GM23338 (cell line): ENCODE results near the gene ALDH1L2. TPM values are rescaled to one million over a fixed set of nuclear protein-coding genes. Genes with fewer than 3 reads are reported as not detected.

ENCODE experiments used
- ATAC-seq: fragments of 200-7000 bp; cut with Tn5 transposase; 3 replicates; pipeline ENCODE4 v1.9.1; 2020
- DNase-seq: peaks from one replicate; pipeline ENCODE4 v3.0.0-alpha.2; 2015; ENCODE audit warnings: low spot score
- H2AFZ ChIP-seq: fragments of 200-600 bp; sonication (generic); 2 replicates; pipeline ENCODE4 v1.8.0; 2016; ENCODE audit warnings: antibody characterized with exemption, mild to moderate bottlenecking, moderate library complexity
- H3F3A ChIP-seq: fragments of 200-600 bp; sonication (generic); replicated peaks from 2 replicates; pipeline ENCODE4 v1.8.0; 2017; ENCODE audit warnings: antibody characterized with exemption, mixed run types, low read depth
- H3K27ac ChIP-seq: fragments of 200-600 bp; sonication (generic); 2 replicates; pipeline ENCODE4 v1.6.1; 2016; ENCODE audit warnings: low read depth
- H3K27me3 ChIP-seq: fragments of 200-600 bp; sonication (generic); 2 replicates; pipeline ENCODE4 v1.8.0; 2016; ENCODE audit warnings: mild to moderate bottlenecking, mixed run types, moderate library complexity; ENCODE audit not compliant: insufficient read depth
- H3K36me3 ChIP-seq: fragments of 200-600 bp; sonication (generic); 2 replicates; pipeline ENCODE4 v1.8.0; 2016; ENCODE audit warnings: mild to moderate bottlenecking; ENCODE audit not compliant: insufficient read depth
- H3K4me1 ChIP-seq: fragments of 200-600 bp; sonication (generic); 2 replicates; pipeline ENCODE4 v1.8.0; 2016; ENCODE audit warnings: mild to moderate bottlenecking, moderate library complexity; ENCODE audit not compliant: insufficient read depth
- H3K4me2 ChIP-seq: fragments of 200-600 bp; sonication (generic); 2 replicates; pipeline ENCODE4 v1.7.1; 2017; ENCODE audit warnings: mixed run types
- H3K4me3 ChIP-seq: fragments of 200-600 bp; sonication (generic); 2 replicates; pipeline ENCODE4 v1.6.1; 2016; ENCODE audit warnings: mixed run types
- H3K79me2 ChIP-seq: fragments of 200-600 bp; sonication (generic); replicated peaks from 2 replicates; pipeline ENCODE4 v1.8.0; 2017; ENCODE audit warnings: mild to moderate bottlenecking; ENCODE audit not compliant: insufficient read depth
- H3K9me2 ChIP-seq: fragments of 200-600 bp; sonication (generic); 2 replicates; pipeline ENCODE4 v1.8.0; 2017; ENCODE audit not compliant: insufficient read depth
- H4K20me1 ChIP-seq: fragments of 200-600 bp; sonication (generic); replicated peaks from 2 replicates; pipeline ENCODE4 v1.8.0; 2017; ENCODE audit warnings: mild to moderate bottlenecking; ENCODE audit not compliant: insufficient read depth
- H3K27ac Mint-ChIP-seq: 2 replicates; pipeline ENCODE4 v1.8.0; 2020; ENCODE audit warnings: inconsistent platforms, mild to moderate bottlenecking, moderate library complexity, mixed read lengths
- H3K27me3 Mint-ChIP-seq: 3 replicates; pipeline ENCODE4 v1.8.0; 2022; ENCODE audit warnings: low read depth, mild to moderate bottlenecking, moderate library complexity, mixed read lengths, inconsistent platforms; ENCODE audit not compliant: insufficient read depth, poor library complexity
- H3K36me3 Mint-ChIP-seq: 3 replicates; pipeline ENCODE4 v1.8.0; 2021; ENCODE audit warnings: low read depth, mild to moderate bottlenecking, inconsistent platforms, moderate library complexity, mixed read lengths
- H3K4me1 Mint-ChIP-seq: 3 replicates; pipeline ENCODE4 v1.8.0; 2020; ENCODE audit warnings: mild to moderate bottlenecking, inconsistent platforms, mixed read lengths
- H3K4me3 Mint-ChIP-seq: 3 replicates; pipeline ENCODE4 v1.8.0; 2021; ENCODE audit warnings: moderate library complexity, mild to moderate bottlenecking, inconsistent platforms, mixed read lengths
- H3K9me3 Mint-ChIP-seq: 3 replicates; pipeline ENCODE4 v1.8.0; 2020; ENCODE audit warnings: moderate library complexity, mild to moderate bottlenecking, inconsistent platforms, mixed read lengths
- CREB1 ChIP-seq: fragments of 250-450 bp; sonication (Bioruptor Pico); IDR thresholded peaks from 2 replicates; pipeline ENCODE4 v1.5.0; 2020; ENCODE audit warnings: low read depth, mild to moderate bottlenecking, moderate library complexity
- ETS1 ChIP-seq: IDR thresholded peaks from 2 replicates; pipeline ENCODE4 v1.6.1; 2016; ENCODE audit warnings: antibody characterized with exemption
- EZH2phosphoT487 ChIP-seq: fragments of 200-600 bp; sonication (generic); IDR thresholded peaks from one replicate; pipeline ENCODE4 v1.8.1; 2018; ENCODE audit warnings: antibody characterized with exemption; ENCODE audit not compliant: unreplicated experiment
- JUNB ChIP-seq: IDR thresholded peaks from one replicate; pipeline ENCODE4 v1.6.1; 2016; ENCODE audit warnings: antibody characterized with exemption; ENCODE audit not compliant: unreplicated experiment
- NANOG ChIP-seq: IDR thresholded peaks from 2 replicates; pipeline ENCODE4 v1.6.1; 2016; ENCODE audit warnings: antibody characterized with exemption, borderline replicate concordance
- POLR2AphosphoS5 ChIP-seq: IDR thresholded peaks from 2 replicates; pipeline ENCODE4 v1.6.1; 2016; ENCODE audit warnings: antibody characterized with exemption, low read depth
- STAT1 ChIP-seq: IDR thresholded peaks from one replicate; pipeline ENCODE4 v1.6.1; 2016; ENCODE audit warnings: antibody characterized with exemption; ENCODE audit not compliant: unreplicated experiment
- polyA plus RNA-seq: library from polyadenylated mRNA; unstranded; fragments of >200 nt; fragmentation: Nextera tagmentation; extraction: Ambion mirVana; gene quantifications from 2 replicates; pipeline ENCODE4 v1.2.1, GENCODE V29; 2016
- total RNA-seq: library from RNA; depleted of rRNA; stranded (reverse); fragments of >200 nt; shearing (Covaris generic); gene quantifications from 2 replicates; pipeline ENCODE4 v1.2.3, GENCODE V29; 2014
- TF ChIP-seq, protein P1 (sequence below): IDR thresholded peaks from one replicate; pipeline ENCODE4 v1.6.1; 2018; ENCODE audit warnings: antibody characterized with exemption; ENCODE audit not compliant: unreplicated experiment
- TF ChIP-seq, protein P2 (sequence below): fragments of 250-450 bp; sonication (Bioruptor Pico); IDR thresholded peaks from 2 replicates; pipeline ENCODE4 v1.5.0; 2020; ENCODE audit warnings: mild to moderate bottlenecking, moderate library complexity

The ALDH1L2 gene
- total and polyA plus RNA-seq, 2 experiments from 2014 or later, result 5.8 to 9.1 TPM

- TF ChIP-seq ETS1, result no peak
- TF ChIP-seq JUNB, result no peak
- no peak for TF ChIP-seq CREB1 (CRISPR knock-in tag)
- TF ChIP-seq EZH2phosphoT487, result no peak
- TF ChIP-seq, protein P1, sequence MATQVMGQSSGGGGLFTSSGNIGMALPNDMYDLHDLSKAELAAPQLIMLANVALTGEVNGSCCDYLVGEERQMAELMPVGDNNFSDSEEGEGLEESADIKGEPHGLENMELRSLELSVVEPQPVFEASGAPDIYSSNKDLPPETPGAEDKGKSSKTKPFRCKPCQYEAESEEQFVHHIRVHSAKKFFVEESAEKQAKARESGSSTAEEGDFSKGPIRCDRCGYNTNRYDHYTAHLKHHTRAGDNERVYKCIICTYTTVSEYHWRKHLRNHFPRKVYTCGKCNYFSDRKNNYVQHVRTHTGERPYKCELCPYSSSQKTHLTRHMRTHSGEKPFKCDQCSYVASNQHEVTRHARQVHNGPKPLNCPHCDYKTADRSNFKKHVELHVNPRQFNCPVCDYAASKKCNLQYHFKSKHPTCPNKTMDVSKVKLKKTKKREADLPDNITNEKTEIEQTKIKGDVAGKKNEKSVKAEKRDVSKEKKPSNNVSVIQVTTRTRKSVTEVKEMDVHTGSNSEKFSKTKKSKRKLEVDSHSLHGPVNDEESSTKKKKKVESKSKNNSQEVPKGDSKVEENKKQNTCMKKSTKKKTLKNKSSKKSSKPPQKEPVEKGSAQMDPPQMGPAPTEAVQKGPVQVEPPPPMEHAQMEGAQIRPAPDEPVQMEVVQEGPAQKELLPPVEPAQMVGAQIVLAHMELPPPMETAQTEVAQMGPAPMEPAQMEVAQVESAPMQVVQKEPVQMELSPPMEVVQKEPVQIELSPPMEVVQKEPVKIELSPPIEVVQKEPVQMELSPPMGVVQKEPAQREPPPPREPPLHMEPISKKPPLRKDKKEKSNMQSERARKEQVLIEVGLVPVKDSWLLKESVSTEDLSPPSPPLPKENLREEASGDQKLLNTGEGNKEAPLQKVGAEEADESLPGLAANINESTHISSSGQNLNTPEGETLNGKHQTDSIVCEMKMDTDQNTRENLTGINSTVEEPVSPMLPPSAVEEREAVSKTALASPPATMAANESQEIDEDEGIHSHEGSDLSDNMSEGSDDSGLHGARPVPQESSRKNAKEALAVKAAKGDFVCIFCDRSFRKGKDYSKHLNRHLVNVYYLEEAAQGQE, result no peak
- no peak for TF ChIP-seq POLR2AphosphoS5
Measured at GRCh38 chr12:104975587-104976343, 108.5 kb downstream of the ALDH1L2 start (continued).

GRCh38 chr12:104974626-104975290 lies 109.5 kb downstream of the ALDH1L2 start:
- Histone ChIP-seq H3F3A (no peaks in the 10 kb centered on the region), H3K9me2 (no peaks in the 10 kb centered on the region), H3K4me1 (no peaks in the 10 kb centered on the region), H2AFZ (no peak overlapping the region), H4K20me1 (no peaks in the 10 kb centered on the region), H3K27me3 (no peaks in the 10 kb centered on the region), H3K27ac (no peak overlapping the region), H3K36me3 (no peaks in the 10 kb centered on the region), H3K4me2 (no peak overlapping the region), H3K4me3 (no peak overlapping the region), H3K79me2 (no peaks in the 10 kb centered on the region)
- Mint-ChIP-seq H3K4me3 (no peak overlapping the region), H3K4me1 (no peaks in the 10 kb centered on the region), H3K36me3 (no peaks in the 10 kb centered on the region), H3K9me3 (no peaks in the 10 kb centered on the region), H3K27me3 (peaks cover 5% of the 10 kb centered on the region), H3K27ac (no peak overlapping the region)
- DNase-seq (no peak), ATAC-seq (no peak)
- TF ChIP-seq, protein P2, sequence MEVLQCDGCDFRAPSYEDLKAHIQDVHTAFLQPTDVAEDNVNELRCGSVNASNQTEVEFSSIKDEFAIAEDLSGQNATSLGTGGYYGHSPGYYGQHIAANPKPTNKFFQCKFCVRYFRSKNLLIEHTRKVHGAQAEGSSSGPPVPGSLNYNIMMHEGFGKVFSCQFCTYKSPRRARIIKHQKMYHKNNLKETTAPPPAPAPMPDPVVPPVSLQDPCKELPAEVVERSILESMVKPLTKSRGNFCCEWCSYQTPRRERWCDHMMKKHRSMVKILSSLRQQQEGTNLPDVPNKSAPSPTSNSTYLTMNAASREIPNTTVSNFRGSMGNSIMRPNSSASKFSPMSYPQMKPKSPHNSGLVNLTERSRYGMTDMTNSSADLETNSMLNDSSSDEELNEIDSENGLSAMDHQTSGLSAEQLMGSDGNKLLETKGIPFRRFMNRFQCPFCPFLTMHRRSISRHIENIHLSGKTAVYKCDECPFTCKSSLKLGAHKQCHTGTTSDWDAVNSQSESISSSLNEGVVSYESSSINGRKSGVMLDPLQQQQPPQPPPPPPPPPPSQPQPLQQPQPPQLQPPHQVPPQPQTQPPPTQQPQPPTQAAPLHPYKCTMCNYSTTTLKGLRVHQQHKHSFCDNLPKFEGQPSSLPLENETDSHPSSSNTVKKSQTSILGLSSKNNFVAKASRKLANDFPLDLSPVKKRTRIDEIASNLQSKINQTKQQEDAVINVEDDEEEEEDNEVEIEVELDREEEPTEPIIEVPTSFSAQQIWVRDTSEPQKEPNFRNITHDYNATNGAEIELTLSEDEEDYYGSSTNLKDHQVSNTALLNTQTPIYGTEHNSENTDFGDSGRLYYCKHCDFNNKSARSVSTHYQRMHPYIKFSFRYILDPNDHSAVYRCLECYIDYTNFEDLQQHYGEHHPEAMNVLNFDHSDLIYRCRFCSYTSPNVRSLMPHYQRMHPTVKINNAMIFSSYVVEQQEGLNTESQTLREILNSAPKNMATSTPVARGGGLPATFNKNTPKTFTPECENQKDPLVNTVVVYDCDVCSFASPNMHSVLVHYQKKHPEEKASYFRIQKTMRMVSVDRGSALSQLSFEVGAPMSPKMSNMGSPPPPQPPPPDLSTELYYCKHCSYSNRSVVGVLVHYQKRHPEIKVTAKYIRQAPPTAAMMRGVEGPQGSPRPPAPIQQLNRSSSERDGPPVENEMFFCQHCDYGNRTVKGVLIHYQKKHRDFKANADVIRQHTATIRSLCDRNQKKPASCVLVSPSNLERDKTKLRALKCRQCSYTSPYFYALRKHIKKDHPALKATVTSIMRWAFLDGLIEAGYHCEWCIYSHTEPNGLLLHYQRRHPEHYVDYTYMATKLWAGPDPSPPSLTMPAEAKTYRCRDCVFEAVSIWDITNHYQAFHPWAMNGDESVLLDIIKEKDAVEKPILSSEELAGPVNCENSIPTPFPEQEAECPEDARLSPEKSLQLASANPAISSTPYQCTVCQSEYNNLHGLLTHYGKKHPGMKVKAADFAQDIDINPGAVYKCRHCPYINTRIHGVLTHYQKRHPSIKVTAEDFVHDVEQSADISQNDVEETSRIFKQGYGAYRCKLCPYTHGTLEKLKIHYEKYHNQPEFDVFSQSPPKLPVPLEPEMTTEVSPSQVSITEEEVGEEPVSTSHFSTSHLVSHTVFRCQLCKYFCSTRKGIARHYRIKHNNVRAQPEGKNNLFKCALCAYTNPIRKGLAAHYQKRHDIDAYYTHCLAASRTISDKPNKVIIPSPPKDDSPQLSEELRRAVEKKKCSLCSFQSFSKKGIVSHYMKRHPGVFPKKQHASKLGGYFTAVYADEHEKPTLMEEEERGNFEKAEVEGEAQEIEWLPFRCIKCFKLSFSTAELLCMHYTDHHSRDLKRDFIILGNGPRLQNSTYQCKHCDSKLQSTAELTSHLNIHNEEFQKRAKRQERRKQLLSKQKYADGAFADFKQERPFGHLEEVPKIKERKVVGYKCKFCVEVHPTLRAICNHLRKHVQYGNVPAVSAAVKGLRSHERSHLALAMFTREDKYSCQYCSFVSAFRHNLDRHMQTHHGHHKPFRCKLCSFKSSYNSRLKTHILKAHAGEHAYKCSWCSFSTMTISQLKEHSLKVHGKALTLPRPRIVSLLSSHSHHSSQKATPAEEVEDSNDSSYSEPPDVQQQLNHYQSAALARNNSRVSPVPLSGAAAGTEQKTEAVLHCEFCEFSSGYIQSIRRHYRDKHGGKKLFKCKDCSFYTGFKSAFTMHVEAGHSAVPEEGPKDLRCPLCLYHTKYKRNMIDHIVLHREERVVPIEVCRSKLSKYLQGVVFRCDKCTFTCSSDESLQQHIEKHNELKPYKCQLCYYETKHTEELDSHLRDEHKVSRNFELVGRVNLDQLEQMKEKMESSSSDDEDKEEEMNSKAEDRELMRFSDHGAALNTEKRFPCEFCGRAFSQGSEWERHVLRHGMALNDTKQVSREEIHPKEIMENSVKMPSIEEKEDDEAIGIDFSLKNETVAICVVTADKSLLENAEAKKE, result no peak
- no peak for TF ChIP-seq NANOG
- TF ChIP-seq STAT1, result no peak
- no peak for TF ChIP-seq EZH2phosphoT487
- TF ChIP-seq CREB1 (CRISPR knock-in tag), result no peak
- no peak for TF ChIP-seq ETS1
